ENCODE data around the gene FOCAD.

- TF ChIP-seq CTCF (IDR thresholded peaks at IDR 0.05): no peak
- TF ChIP-seq EZH2phosphoT487 (IDR thresholded peaks at IDR 0.05): no peak
- no peak for TF ChIP-seq EZH2 (IDR thresholded peaks at IDR 0.05)
Measured at GRCh38 chr9:20808002-20808401, 123.9 kb downstream of the FOCAD start.

Measured in neural progenitor cell (in vitro differentiated cells).